ENCODE results near the gene UTS2R.

Gene UTS2R

DNA sequence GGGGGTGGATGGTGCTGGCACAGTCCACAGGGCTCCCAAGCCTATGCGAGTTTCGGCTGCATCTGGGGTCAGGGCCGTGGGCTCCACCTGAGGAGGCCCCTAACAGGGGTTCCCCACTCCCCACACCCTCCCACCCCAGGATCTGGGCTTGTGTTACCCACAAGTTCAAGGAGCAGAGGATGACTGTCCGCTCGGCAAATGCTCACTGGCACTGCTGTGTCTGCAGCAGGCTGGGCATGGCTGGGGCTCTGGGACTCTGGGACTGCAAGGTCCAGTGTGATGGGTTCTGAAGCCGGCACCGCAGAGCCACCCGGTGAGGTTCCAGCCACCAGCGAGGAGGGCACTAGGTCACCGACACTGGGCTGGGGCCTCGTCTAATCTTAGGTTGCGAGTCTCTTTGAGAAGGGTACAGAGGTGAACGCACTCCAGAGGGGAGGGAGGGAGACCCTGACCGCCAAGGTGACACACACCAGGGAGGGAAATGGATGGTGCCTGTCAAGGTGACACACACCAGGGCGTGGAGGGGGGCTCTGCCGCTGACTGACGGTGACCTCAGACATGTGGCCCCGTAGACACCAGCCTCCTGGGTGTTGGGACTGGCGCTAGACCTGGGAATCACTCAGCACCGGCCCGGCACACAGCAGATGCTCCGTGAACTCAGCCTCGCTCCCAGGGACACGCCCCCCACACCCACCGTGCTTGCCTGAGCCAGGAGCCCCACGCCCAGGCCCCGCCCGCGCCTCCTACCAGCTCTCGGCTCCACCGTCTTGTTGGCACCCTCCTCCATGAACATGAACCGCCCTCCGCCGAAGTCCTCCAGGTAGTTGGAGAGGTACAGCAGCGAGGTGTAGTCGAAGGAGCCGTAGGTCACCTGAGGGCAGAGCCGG is 26.1 kb downstream of the UTS2R start:
- H3K4me3 Mint-ChIP-seq: no peak overlapping the region
- DNase-seq (no peak), ATAC-seq (peak; percentile 5)
- peaks cover 22% of the 10 kb centered on the region for H3K4me1 Mint-ChIP-seq
- no peak overlapping the region for H3K27ac Mint-ChIP-seq
- H3K9me3 Mint-ChIP-seq: no peaks in the 10 kb centered on the region
- H3K27me3 Mint-ChIP-seq: no peaks in the 10 kb centered on the region

DNA sequence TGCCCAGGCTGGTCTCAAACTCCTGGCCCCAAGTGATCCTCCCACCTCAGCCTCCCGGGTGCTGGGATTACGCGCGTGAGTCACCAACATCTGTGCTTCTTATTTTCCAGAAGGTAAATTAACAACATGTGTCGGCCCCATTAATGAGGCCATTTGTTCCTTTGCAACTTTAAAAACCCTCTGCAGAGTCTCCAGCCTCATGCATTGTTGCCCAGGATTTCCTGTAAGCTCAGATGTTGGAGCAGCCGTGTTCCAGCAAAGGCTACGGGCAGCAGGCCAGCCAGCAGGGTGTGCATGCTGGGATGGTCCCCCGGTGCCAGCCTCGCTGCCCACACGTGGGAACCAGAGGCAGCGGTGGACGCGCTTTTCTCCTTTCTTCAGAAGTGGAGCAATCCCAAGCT is 27.5 kb downstream of the UTS2R start:
- Mint-ChIP-seq H3K4me3 (no peak overlapping the region), H3K9me3 (no peaks in the 10 kb centered on the region), H3K27me3 (no peaks in the 10 kb centered on the region), H3K4me1 (peaks cover 26% of the 10 kb centered on the region), H3K27ac (no peak overlapping the region)
- no peak for DNase-seq
- ATAC-seq: no peak

DNA sequence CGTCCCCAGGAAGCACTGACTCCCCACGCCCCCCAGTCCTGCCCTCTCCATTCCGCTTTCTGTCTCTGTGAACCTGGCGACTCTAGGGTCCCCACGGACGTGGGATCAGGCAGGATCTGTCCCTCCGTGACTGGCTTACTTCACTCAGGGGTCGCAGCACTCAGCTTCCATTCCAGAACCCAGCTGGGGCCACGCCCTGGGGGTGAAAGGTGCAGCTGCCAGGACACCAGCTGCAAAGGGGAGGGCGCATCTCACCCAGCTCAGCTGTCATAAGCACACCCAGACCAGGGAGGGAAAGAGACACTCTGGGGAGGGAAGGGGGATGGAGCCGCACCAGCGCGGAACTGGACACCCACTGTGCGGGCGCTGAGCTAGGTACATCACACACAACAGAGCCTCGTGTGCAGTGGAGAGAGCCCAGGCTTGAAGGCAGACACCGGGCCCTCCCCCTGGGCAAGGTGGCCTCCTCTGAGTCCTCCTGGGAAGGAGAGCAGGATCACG is 28.1 kb downstream of the UTS2R start:
- no peak for ATAC-seq
- H3K27ac Mint-ChIP-seq: no peak overlapping the region

DNA sequence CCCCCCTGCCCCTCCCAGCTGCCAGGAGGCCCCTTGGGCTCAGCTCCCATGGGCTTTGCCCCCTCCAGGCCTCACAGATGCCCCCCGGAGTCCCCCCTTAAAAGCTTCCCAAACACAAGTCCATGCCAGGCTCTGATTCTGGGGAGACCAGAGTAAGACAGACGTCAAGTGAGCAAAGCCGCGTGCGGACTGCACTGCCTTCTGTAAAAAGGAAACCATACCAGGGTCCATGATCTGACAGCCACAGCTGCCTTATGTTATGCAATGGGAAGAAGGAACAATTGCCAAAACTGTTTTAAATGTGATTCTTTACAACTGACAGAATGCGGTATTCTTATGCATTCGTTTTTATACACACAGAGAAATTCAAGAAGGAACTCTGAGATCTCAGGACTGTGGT is 28.6 kb downstream of the UTS2R start:
- no peak for DNase-seq

More for the DNA sequence above, 28.1 kb downstream of the UTS2R start:
- no peaks in the 10 kb centered on the region for H3K9me3 Mint-ChIP-seq
- H3K4me1 Mint-ChIP-seq: peaks cover 26% of the 10 kb centered on the region
- H3K27me3 Mint-ChIP-seq: no peaks in the 10 kb centered on the region
- no peak for DNase-seq
- H3K4me3 Mint-ChIP-seq: no peak overlapping the region

DNA sequence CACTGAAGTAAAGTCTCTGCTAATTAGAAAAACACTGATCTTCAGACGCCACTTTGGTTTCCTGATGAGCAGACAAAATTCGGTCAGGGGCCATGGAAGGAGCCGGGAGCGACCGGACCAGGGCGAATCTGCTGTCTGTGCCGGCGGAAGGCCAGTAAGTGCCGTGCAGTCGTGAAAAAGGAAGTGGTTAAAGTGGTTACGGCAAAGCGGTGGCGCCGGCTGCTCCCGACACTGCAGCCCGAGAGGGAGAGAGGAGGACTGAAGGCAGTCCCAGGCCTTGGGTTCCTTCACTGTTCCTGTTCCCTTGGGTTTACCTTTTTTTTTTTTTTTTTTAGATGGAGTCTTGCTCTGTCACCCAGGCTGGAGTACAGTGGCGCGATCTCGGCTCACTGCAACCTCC is 29.3 kb downstream of the UTS2R start:
- Mint-ChIP-seq H3K9me3 (no peaks in the 10 kb centered on the region), H3K27ac (peak overlapping the region; percentile 66 to 81), H3K27me3 (no peaks in the 10 kb centered on the region), H3K4me3 (peak overlapping the region; percentile 81 to 88), H3K4me1 (peaks cover 26% of the 10 kb centered on the region)
- ATAC-seq (peak; percentile 81), DNase-seq (peak; percentile 40 to 51)

More for the DNA sequence above, 28.6 kb downstream of the UTS2R start:
- Mint-ChIP-seq H3K27ac (no peak overlapping the region), H3K4me1 (peaks cover 26% of the 10 kb centered on the region), H3K27me3 (no peaks in the 10 kb centered on the region), H3K4me3 (no peak overlapping the region), H3K9me3 (no peaks in the 10 kb centered on the region)
- ATAC-seq: no peak

DNA sequence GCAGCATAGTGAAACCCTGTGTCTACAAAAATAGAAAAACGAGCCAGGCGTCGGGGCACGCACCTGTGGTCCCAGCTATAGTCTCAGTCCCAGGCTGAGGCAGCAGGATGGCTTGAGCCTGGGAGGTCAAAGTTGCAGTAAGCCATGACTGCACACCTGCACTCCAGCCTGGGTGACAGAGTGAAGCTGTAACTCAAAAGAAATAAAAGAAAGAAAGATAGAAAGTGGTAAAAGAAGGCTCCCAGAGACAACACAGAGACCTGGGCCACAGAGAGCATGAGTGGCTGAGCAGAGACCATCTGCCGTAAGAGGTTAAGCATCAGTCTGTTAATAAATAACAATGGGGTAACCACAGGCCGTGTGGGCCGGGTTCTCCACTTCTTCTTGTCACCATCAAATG is 31.3 kb downstream of the UTS2R start:
- Mint-ChIP-seq H3K27me3 (no peaks in the 10 kb centered on the region), H3K4me1 (peaks cover 35% of the 10 kb centered on the region), H3K4me3 (no peak overlapping the region), H3K9me3 (no peaks in the 10 kb centered on the region), H3K27ac (no peak overlapping the region)
- no peak for DNase-seq
- no peak for ATAC-seq

DNA sequence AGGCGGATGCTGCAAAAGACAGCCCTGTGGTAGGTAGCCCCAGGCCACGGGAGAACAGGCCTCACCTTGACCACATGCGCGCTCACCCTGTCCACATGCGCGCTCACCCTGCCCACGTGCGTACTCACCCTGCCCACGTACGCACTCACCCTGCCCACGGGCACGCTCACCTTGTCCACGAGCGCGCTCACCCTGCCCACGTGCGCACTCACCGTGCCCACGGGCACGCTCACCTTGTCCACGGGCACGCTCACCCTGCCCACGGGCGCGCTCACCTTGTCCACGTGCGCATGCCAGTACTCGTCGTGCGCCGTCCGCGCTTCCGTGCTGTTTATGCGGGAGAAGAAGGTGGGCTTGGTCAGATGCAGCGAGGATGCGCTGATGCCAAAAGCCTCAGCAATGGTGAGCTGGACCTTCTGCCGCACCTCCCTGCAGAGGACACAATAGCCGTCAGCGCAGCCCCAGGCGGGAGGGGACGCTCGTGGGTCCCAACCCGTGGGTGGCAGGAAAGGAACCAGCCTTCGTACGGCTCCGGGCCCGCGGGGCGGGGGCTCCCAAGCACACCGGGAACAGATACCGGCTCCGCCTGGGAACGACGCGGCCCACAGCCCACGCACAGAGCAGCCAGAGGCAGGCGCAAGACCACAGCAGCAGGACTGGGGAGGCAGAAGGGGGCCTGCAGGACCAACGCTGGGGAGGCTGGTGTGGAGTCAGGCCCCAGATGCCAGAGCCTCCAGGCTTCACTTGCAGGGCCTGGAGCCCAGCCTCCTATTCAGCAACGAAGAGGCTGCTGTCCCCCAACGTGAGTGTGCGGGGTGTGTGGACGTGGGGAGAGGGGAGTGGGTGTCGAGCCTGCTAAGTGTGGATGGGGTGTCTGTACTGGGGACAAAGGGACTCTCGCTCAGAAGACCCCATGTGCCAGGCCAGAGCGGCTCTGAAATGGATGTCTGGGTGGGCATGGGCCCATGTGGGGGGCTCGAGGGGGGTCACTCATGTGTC is 32.4 kb downstream of the UTS2R start:
- DNase-seq (no peak), ATAC-seq (peak; percentile 20)
- H3K27ac Mint-ChIP-seq: no peak overlapping the region
- H3K4me1 Mint-ChIP-seq: peaks cover 36% of the 10 kb centered on the region
- no peak overlapping the region for H3K4me3 Mint-ChIP-seq
- H3K27me3 Mint-ChIP-seq: no peaks in the 10 kb centered on the region
- no peaks in the 10 kb centered on the region for H3K9me3 Mint-ChIP-seq

DNA sequence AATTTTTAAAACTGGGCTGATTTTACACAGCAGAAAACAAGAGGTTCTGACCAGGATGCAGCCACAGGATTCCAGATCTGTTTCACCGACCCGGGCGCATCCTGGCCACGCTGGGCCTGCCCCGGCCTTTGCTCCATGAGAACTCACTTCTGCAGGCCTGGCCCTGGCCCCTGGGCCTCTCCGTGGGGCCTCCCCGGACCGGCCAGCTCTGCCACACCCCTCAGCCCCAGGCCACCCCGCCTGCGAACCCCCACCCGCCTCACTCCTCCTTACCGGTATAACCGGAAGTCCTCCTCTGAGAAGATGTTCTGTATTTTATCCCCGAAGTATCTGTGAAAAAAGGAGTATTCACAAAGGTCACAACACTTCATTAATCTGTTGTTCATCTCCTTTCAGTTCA is 33.5 kb downstream of the UTS2R start:
- ATAC-seq (no peak), DNase-seq (no peak)
- Mint-ChIP-seq H3K4me1 (peaks cover 36% of the 10 kb centered on the region), H3K4me3 (no peak overlapping the region), H3K27me3 (no peaks in the 10 kb centered on the region), H3K27ac (peak overlapping the region in 1 of 2 donors; percentile 14), H3K9me3 (no peaks in the 10 kb centered on the region)

DNA sequence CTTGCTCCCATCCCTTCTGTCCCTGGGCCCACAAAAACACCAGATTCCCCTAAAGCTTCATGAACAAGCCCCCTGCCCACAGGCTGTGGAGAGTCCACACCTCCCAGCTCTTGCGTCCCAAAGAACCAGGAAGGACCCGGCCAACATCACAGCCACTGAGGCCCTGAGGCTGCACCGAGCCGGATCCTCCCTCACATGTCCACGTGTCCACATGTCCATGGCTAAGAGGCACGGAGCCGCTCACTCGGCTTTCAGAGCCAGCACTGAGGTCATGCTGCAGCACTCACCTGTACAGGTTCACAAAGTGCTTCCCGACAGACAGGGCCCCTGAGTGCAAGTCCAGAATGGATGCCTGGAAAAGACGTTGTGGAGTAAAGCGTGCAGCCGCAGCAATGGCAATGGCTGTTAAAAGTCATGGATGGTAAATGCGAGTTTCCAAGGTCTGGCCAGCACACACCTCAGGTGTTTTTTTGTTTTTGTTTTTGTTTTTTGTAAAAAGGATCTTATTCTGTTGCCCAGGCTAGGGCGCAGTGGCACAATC is 34.6 kb downstream of the UTS2R start:
- no peaks in the 10 kb centered on the region for H3K9me3 Mint-ChIP-seq
- H3K27me3 Mint-ChIP-seq: no peaks in the 10 kb centered on the region
- H3K4me3 Mint-ChIP-seq: no peak overlapping the region
- no peak overlapping the region for H3K27ac Mint-ChIP-seq
- no peak for DNase-seq
- H3K4me1 Mint-ChIP-seq: peaks cover 24% of the 10 kb centered on the region
- no peak for ATAC-seq

DNA sequence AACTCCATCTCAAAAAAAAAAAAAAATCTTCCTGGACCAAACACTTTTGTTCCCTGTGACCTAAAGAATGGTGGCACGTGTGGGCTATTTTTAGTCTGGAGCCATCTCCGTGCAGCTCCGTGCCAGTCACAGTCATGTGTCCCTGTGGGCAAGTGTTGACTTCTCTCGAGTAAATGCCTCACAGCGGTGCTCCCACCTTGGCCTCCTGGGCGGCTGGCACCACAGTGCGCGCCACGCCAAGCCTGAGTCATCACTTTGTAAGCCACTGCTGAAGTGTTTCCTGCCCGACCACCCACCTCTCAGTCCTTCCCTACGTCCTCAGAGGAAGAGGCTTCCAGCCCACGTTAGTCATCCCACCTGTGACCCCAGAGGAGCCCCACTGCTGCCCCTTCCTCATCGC is 35.7 kb downstream of the UTS2R start:
- peak overlapping the region in 1 of 2 donors; percentile 26 for H3K4me3 Mint-ChIP-seq
- no peak for ATAC-seq
- no peak for DNase-seq
- peak overlapping the region; percentile 34 to 61 for H3K27ac Mint-ChIP-seq
- no peaks in the 10 kb centered on the region for H3K9me3 Mint-ChIP-seq
- H3K27me3 Mint-ChIP-seq: no peaks in the 10 kb centered on the region
- peaks cover 15% of the 10 kb centered on the region for H3K4me1 Mint-ChIP-seq

DNA sequence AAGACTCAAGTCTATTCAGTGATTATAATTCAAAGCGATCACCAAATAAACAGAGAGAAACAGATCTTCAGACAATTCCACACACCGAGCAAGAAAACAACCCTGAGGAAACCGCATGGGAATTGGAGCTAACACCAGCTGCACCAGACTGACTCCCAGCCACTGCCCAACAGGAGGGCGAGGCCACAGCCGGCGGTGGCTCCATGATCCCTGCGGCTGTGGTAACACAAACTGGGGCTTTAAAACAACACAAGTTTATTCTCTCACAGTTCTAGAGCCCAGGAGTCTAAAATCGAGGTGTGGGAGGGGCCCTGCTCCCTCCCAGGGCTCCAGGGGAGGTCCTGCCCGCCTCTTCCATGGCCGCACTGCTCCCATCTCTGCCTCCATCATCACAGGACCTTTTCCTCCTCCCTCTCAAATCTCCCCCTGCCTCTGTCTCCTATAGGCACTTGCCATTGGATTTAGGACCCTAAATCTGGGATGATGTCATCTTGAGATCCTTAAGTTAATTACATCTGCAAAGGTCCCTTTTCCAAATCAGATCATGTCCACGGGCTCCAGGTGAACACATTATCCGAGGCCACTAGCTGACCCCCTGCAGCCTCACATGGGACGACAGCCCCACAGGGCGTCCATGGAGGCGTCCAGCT is 36.8 kb downstream of the UTS2R start:
- H3K9me3 Mint-ChIP-seq: no peaks in the 10 kb centered on the region
- H3K27me3 Mint-ChIP-seq: no peaks in the 10 kb centered on the region
- H3K4me1 Mint-ChIP-seq: peaks cover 10% of the 10 kb centered on the region
- DNase-seq: no peak
- H3K4me3 Mint-ChIP-seq: no peak overlapping the region
- ATAC-seq: no peak
- no peak overlapping the region for H3K27ac Mint-ChIP-seq

DNA sequence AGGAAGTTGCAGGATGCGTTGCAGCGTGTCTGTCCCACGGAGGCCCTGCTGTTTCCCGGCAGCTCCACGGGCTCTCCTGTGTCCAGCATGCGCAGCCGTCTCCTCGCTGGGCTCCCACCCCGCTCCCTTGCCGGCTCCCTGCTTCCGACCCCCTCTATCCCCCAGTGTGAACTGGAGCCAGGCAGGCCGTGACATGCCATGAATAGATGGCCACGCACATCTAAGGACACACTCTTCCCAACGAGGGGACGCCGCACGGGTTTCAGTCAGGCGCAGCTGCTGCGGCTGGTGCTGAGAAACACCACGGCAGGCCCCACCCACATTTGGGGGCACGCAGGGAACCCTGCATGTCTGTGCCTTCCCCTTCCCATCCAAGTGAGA is 37.4 kb downstream of the UTS2R start:
- H3K4me1 Mint-ChIP-seq: peaks cover 10% of the 10 kb centered on the region
- DNase-seq (no peak), ATAC-seq (no peak)
- peak overlapping the region in 1 of 2 donors; percentile 17 for H3K4me3 Mint-ChIP-seq
- no peak overlapping the region for H3K27ac Mint-ChIP-seq
- no peaks in the 10 kb centered on the region for H3K27me3 Mint-ChIP-seq
- H3K9me3 Mint-ChIP-seq: no peaks in the 10 kb centered on the region

DNA sequence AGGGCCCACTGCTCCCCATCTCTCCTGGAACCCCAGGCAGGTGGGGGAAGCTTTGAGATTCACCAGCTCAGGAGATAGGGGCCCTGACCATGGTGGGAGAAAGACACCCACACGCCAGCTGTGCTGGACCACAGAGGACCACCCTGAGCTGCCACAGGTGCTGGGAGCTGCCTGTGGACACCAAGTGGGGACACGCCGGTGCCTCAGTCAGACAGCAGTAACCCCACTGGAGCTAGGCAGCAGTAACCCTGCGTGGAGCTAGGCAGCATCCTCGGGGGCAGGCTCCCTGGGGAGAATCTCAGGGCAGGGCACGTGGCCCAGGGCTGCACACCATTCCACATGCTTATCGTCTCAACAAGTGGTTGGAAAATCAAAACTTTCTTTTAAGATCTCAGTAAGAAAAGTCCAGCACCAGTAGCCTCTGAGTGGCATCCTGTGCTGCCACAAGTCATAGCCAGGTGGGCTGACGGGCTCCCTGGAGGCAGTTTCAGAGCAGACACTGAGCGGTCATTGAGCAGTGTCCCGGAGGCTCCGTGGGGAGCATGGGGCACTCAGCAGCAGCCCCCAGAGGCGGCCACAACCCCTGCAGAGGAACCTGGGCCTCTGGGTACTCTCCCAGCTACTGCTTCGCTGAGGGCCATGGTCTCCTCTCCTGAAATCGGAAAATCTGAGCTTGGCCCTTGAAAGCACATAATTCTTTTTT is 38.6 kb downstream of the UTS2R start:
- ATAC-seq: no peak
- no peak for DNase-seq
- H3K27ac Mint-ChIP-seq: no peak overlapping the region
- peaks cover 20% of the 10 kb centered on the region for H3K4me1 Mint-ChIP-seq
- no peak overlapping the region for H3K4me3 Mint-ChIP-seq
- no peaks in the 10 kb centered on the region for H3K27me3 Mint-ChIP-seq
- H3K9me3 Mint-ChIP-seq: no peaks in the 10 kb centered on the region

DNA sequence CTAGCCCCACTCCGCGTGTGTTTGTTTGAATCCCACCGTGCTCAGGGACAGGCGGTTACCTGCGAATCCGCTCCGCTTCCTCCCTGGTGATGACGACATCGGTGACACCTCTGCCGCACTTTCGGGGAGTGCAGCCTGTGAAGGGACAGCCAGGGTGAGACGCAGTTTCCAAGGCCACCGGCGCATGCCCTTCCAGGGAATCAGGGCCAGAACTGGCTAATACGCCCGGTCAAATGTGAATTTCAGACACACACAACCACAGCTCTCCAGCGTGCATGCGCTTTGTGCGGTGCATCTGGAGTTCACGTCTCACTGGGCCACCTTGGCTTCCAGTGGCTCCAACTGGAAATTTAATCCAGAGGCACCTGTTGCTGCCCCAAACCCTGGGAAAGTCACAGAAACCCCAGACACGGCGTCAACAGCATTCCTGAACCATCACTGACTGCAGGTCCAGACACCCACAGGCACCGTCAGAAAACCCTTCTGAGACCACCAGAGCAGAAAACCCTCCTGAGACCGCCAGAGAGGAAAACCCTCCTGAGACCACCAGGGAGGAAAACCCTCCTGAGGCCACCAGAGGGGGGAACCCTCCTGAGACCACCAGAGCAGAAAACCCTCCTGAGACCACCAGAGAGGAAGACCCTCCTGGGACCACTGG is 40.0 kb downstream of the UTS2R start:
- no peak overlapping the region for H3K4me3 Mint-ChIP-seq
- DNase-seq (no peak), ATAC-seq (no peak)
- H3K27ac Mint-ChIP-seq: no peak overlapping the region
- no peaks in the 10 kb centered on the region for H3K9me3 Mint-ChIP-seq
- H3K4me1 Mint-ChIP-seq: peaks cover 27% of the 10 kb centered on the region
- H3K27me3 Mint-ChIP-seq: no peaks in the 10 kb centered on the region

Measured in stimulated activated naive CD8-positive, alpha-beta T cell treated with anti-CD3 and anti-CD28 coated beads, Interleukin-15, amount 100 ng/mL, for 72 hours (primary cell).